MM.1S (cell line): ENCODE measurements around the gene EXOC3L4.
"Not testable (repeated sequence)": the region's sequence is repeated elsewhere in the genome, so short reads cannot be mapped to it uniquely, and the experiment has no call there.

Source experiments
- DNase-seq: peaks from one replicate; pipeline ENCODE4 v3.0.0-alpha.2; 2015
- H2AFZ ChIP-seq: fragments of 300-600 bp; sonication (generic); 2 replicates; pipeline ENCODE4 v1.6.0; 2016; ENCODE audit warnings: antibody characterized with exemption, low read length
- H3F3A ChIP-seq: fragments of 300-600 bp; sonication (generic); 2 replicates; pipeline ENCODE4 v1.6.1; 2016; ENCODE audit warnings: mild to moderate bottlenecking, antibody characterized with exemption, low read length, moderate library complexity, mixed read lengths; ENCODE audit not compliant: insufficient read depth
- H3K27ac ChIP-seq: fragments of 300-600 bp; sonication (generic); 2 replicates; pipeline ENCODE4 v1.5.1; 2016; ENCODE audit warnings: mild to moderate bottlenecking, low read length
- H3K27me3 ChIP-seq: fragments of 300-600 bp; sonication (generic); replicated peaks from 2 replicates; pipeline ENCODE4 v1.6.0; 2016; ENCODE audit warnings: low read length; ENCODE audit not compliant: insufficient read depth
- H3K36me3 ChIP-seq: fragments of 300-600 bp; sonication (generic); replicated peaks from 2 replicates; pipeline ENCODE4 v1.6.1; 2016; ENCODE audit warnings: mild to moderate bottlenecking, low read length, mixed read lengths; ENCODE audit not compliant: insufficient read depth
- H3K4me1 ChIP-seq: fragments of 300-600 bp; sonication (generic); 2 replicates; pipeline ENCODE4 v1.6.1; 2016; ENCODE audit warnings: low read length, mixed read lengths
- H3K4me2 ChIP-seq: fragments of 300-600 bp; sonication (generic); 2 replicates; pipeline ENCODE4 v1.6.0; 2016; ENCODE audit warnings: low read depth, low read length
- H3K4me3 ChIP-seq: fragments of 300-600 bp; sonication (generic); 2 replicates; pipeline ENCODE4 v1.5.1; 2016; ENCODE audit warnings: low read length, mixed read lengths
- H3K79me2 ChIP-seq: fragments of 300-600 bp; sonication (generic); 2 replicates; pipeline ENCODE4 v1.6.1; 2016; ENCODE audit warnings: mixed run types, low read length, mixed read lengths
- H3K9ac ChIP-seq: fragments of 300-600 bp; sonication (generic); 2 replicates; pipeline ENCODE4 v1.6.1; 2016; ENCODE audit warnings: low read length, mixed read lengths
- H3K9me2 ChIP-seq: fragments of 300-600 bp; sonication (generic); replicated peaks from 2 replicates; pipeline ENCODE4 v1.6.1; 2016; ENCODE audit warnings: mild to moderate bottlenecking, low read length, mixed read lengths; ENCODE audit not compliant: insufficient read depth
- H3K9me3 ChIP-seq: fragments of 300-600 bp; sonication (generic); replicated peaks from 2 replicates; pipeline ENCODE4 v1.6.1; 2016; ENCODE audit warnings: mild to moderate bottlenecking, low read length, mixed read lengths; ENCODE audit not compliant: insufficient read depth
- H4K20me1 ChIP-seq: fragments of 300-600 bp; sonication (generic); 2 replicates; pipeline ENCODE4 v1.6.1; 2016; ENCODE audit warnings: mild to moderate bottlenecking, low read length, moderate library complexity, mixed read lengths; ENCODE audit not compliant: insufficient read depth
- EZH2 ChIP-seq: fragments of 300-600 bp; sonication (generic); optimal IDR thresholded peaks from 2 replicates; pipeline ENCODE3; 2017; ENCODE audit warnings: low read depth, mild to moderate bottlenecking, antibody characterized with exemption, low read length, mixed read lengths
- EZH2phosphoT487 ChIP-seq: fragments of 300-600 bp; sonication (generic); IDR thresholded peaks from 2 replicates; pipeline ENCODE4 v1.6.1; 2018; ENCODE audit warnings: antibody characterized with exemption, low read length
- TF ChIP-seq, protein P1 (sequence below): fragments of 300-600 bp; sonication (generic); IDR thresholded peaks from 2 replicates; pipeline ENCODE4 v1.5.1; 2016; ENCODE audit warnings: antibody characterized with exemption, low read length, mixed read lengths

The EXOC3L4 gene

DNA sequence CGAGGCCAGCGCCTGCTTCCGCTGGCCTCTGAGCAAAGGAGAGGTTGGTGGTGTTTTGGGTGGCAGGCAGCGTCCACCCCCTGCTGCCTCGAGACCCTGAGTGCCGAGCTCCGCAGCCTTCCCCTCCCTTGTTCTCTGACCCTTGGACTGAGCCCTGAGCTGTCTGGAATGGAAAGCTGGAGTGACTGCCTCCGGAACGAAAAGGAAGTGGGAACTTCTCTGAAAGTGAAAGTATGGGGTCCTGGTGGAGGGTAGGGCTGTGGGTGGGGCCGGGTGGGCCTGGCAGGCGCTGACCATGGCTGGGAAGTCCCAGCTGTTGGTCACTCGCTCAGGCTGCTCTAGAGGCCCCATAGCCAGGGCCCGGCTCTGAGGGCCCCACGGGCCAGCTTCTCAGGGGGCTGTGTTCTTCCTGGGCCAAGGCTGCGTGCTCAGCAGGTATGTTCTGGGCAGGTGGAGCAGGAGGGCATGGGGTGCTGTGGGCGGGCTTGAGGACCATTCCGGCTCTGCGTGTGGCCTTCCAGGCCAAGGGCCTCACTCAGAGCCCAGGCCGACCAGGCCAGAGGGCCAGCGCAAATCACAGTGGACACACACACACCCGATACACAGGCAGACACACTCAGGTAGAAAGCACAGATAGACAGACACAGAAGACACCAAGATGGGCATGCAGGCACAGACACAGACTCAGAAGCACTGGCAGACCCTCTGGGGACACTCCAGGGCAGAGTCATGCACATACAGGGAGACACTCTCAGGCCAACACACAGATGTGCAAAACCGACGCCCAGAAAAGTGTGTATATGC is at the start of gene EXOC3L4:
Gene EXOC3L4 (plus strand): TSS at position 320 of the 804 bp plus-strand sequence. CDS start 5,495 bp downstream, outside the sequence.
- H3K79me2 ChIP-seq = no peaks in the 10 kb centered on the region
- no peak within 1 kb of the TSS for H3K9ac ChIP-seq

DNA sequence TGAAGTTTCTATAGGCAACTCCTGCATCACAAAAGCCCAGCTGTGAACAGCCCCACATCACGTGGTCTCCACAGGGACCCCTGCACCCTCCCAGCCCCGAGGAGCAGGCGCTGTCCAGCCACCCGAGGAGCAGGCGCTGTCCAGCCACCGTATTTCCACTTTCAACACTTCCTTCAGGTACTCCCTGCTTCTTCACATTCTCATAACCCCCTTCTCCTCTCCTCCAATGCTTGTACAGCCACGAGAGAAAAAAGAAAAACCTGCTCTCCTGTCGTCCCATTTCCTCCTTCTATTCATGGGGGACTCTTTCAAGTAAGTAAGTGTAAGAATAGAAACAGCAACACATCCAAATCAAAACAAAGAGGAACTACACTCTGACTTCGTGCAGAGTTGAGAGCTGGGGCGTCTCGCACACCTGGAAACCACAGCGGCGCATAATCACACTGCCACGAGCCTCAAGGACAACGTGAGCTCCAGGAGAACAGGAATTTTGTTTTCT is 49.1 kb upstream of the EXOC3L4 start:
- H3K27ac ChIP-seq = no peak overlapping the region; the same call in 1 of the 2 replicates
- no peaks in the 10 kb centered on the region for H3K4me1 ChIP-seq
- H3K79me2 ChIP-seq = no peaks in the 10 kb centered on the region
- no peak overlapping the region for H2AFZ ChIP-seq
- DNase-seq = no peak
- H4K20me1 ChIP-seq = no peaks in the 10 kb centered on the region
- peaks cover 4% of the 10 kb centered on the region; the same call in 1 of the 2 replicates for H3F3A ChIP-seq
- peak overlapping the region; percentile 63; the same call in 1 of the 2 replicates for H3K4me2 ChIP-seq
- H3K9me2 ChIP-seq = no peaks in the 10 kb centered on the region
- no peaks in the 10 kb centered on the region for H3K9me3 ChIP-seq
- H3K36me3 ChIP-seq = no peaks in the 10 kb centered on the region
- no peaks in the 10 kb centered on the region for H3K27me3 ChIP-seq
- H3K9ac ChIP-seq = no peak overlapping the region
- TF ChIP-seq EZH2 (no peak), EZH2phosphoT487 (no peak)
- TF ChIP-seq, protein P1, sequence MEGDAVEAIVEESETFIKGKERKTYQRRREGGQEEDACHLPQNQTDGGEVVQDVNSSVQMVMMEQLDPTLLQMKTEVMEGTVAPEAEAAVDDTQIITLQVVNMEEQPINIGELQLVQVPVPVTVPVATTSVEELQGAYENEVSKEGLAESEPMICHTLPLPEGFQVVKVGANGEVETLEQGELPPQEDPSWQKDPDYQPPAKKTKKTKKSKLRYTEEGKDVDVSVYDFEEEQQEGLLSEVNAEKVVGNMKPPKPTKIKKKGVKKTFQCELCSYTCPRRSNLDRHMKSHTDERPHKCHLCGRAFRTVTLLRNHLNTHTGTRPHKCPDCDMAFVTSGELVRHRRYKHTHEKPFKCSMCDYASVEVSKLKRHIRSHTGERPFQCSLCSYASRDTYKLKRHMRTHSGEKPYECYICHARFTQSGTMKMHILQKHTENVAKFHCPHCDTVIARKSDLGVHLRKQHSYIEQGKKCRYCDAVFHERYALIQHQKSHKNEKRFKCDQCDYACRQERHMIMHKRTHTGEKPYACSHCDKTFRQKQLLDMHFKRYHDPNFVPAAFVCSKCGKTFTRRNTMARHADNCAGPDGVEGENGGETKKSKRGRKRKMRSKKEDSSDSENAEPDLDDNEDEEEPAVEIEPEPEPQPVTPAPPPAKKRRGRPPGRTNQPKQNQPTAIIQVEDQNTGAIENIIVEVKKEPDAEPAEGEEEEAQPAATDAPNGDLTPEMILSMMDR = no peak
- peak overlapping the region; percentile 34; the same call in 1 of the 2 replicates for H3K4me3 ChIP-seq

More for the DNA sequence above, at the start of gene EXOC3L4:
- Histone ChIP-seq H3K4me3 (no peak within 1 kb of the TSS), H3K4me2 (no peak within 1 kb of the TSS), H3K27ac (no peak within 1 kb of the TSS), H3K27me3 (no peaks in the 10 kb centered on the region), H3K4me1 (no peaks in the 10 kb centered on the region), H2AFZ (no peak within 1 kb of the TSS), H3K9me3 (no peaks in the 10 kb centered on the region), H3K36me3 (no peaks in the 10 kb centered on the region), H3K9me2 (no peaks in the 10 kb centered on the region), H3F3A (no peaks in the 10 kb centered on the region), H4K20me1 (no peaks in the 10 kb centered on the region)
- no peak for DNase-seq
- TF ChIP-seq, protein P1 = no peak
- no peak for TF ChIP-seq EZH2phosphoT487
- no peak for TF ChIP-seq EZH2

DNA sequence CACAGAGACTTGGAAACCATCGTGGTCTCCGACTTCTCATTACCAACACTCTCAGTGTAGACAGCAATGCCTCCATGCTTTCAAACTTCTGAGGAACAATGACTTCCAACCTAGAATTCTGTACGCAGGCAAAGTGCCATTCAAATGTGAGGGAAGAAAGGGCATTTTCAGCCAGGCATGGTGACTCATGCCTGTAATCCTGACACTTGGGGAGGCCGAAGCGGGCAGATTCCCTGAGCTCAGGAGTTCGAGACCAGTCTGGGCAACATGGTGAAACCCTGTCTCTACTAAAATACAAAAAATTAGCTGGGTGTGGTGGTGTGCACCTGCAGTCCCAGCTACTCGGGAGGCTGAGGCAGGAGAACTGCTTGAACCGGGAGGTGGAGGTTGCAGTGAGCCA is 47.1 kb upstream of the EXOC3L4 start:
- not testable (repeated sequence) for DNase-seq

DNA sequence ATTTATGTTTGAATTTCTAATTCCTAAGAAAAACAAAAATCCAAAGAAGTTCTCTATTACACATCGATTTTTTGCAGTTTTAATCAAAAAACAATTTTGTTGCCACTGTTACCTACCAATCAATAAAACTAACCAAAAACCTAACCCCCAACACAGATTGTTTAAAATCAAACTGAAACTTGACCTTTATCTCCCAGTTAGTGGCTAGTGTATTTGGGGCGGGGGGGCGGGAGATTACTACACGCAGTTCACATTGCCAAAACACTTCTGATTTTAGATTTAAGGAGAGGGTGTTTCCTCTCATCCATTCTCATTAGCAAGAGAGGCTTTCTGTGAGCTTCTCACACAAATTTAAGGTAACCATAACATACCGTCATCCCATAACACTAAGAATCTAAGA is 43.6 kb upstream of the EXOC3L4 start:
- H3K79me2 ChIP-seq = no peaks in the 10 kb centered on the region; the same call in 1 of the 2 replicates
- H3K9ac ChIP-seq = no peak overlapping the region
- H3K27me3 ChIP-seq = no peaks in the 10 kb centered on the region
- H3K27ac ChIP-seq = no peak overlapping the region
- no peak for DNase-seq
- H3K4me1 ChIP-seq = no peaks in the 10 kb centered on the region
- H3K9me3 ChIP-seq = no peaks in the 10 kb centered on the region
- TF ChIP-seq, protein P1 = no peak
- TF ChIP-seq EZH2phosphoT487 (no peak), EZH2 (no peak)
- H3K9me2 ChIP-seq = no peaks in the 10 kb centered on the region
- no peaks in the 10 kb centered on the region for H4K20me1 ChIP-seq
- H3K36me3 ChIP-seq = no peaks in the 10 kb centered on the region
- no peak overlapping the region for H3K4me3 ChIP-seq
- H3K4me2 ChIP-seq = no peak overlapping the region
- no peaks in the 10 kb centered on the region for H3F3A ChIP-seq
- no peak overlapping the region for H2AFZ ChIP-seq

More for the DNA sequence above, 47.1 kb upstream of the EXOC3L4 start:
- not testable (repeated sequence) for H3K36me3 ChIP-seq, H3K9ac ChIP-seq, H3F3A ChIP-seq, H4K20me1 ChIP-seq, H2AFZ ChIP-seq, H3K79me2 ChIP-seq, H3K4me1 ChIP-seq, H3K4me2 ChIP-seq, H3K27me3 ChIP-seq, H3K9me3 ChIP-seq, H3K9me2 ChIP-seq, H3K4me3 ChIP-seq, H3K27ac ChIP-seq
